Measurements from ENCODE around the gene R3HDM1.
"Not testable (repeated sequence)": the region's sequence is repeated elsewhere in the genome, so short reads cannot be mapped to it uniquely, and the experiment has no call there.

The R3HDM1 gene

GRCh38 chr2:135709992-135710391 lies 178.7 kb downstream of the R3HDM1 start:
- DNase-seq (ENCODE audit: low spot score): peak; percentile 73

GRCh38 chr2:135715086-135715485 lies 183.8 kb downstream of the R3HDM1 start:
- DNase-seq (ENCODE audit: low spot score): not testable (repeated sequence)

- DNase-seq (ENCODE audit: low spot score): no peak
These were observed 196.9 kb downstream of the R3HDM1 start for GRCh38 chr2:135728064-135728743.

GRCh38 chr2:135732561-135732960 lies 201.3 kb downstream of the R3HDM1 start:
- DNase-seq (ENCODE audit: low spot score): no peak

- DNase-seq (ENCODE audit: low spot score): no peak
These were observed 201.8 kb downstream of the R3HDM1 start for GRCh38 chr2:135733045-135733444.

- DNase-seq (ENCODE audit: low spot score): no peak
These were observed 205.3 kb downstream of the R3HDM1 start for GRCh38 chr2:135736546-135736945.

- no peak for DNase-seq (ENCODE audit: low spot score)
These were observed 208.9 kb downstream of the R3HDM1 start for GRCh38 chr2:135740206-135740605.

- no peak for DNase-seq (ENCODE audit: low spot score)
These were observed 209.7 kb downstream of the R3HDM1 start for GRCh38 chr2:135741043-135741394.

GRCh38 chr2:135741395-135742324 lies 210.4 kb downstream of the R3HDM1 start, which contains the start of gene UBXN4:
Gene UBXN4, plus strand, starts transcription at chr2:135741855. Its CDS starts 75 bp downstream, at chr2:135741930.
- DNase-seq (ENCODE audit: low spot score): peak; percentile 96

GRCh38 chr2:135742325-135742757 lies 211.1 kb downstream of the R3HDM1 start:
- peak; percentile 48 for DNase-seq (ENCODE audit: low spot score)

- DNase-seq (ENCODE audit: low spot score): no peak
These were observed 212.6 kb downstream of the R3HDM1 start for GRCh38 chr2:135743860-135744259.

GRCh38 chr2:135744760-135745314 lies 213.6 kb downstream of the R3HDM1 start:
- peak; percentile 29 for DNase-seq (ENCODE audit: low spot score)

- DNase-seq (ENCODE audit: low spot score): no peak
These were observed 214.3 kb downstream of the R3HDM1 start for GRCh38 chr2:135745545-135745944.

GRCh38 chr2:135755573-135755972 lies 224.3 kb downstream of the R3HDM1 start:
- no peak for DNase-seq (ENCODE audit: low spot score)

GRCh38 chr2:135756692-135757091 lies 225.4 kb downstream of the R3HDM1 start:
- DNase-seq (ENCODE audit: low spot score): no peak

- DNase-seq (ENCODE audit: low spot score): no peak
These were observed 230.7 kb downstream of the R3HDM1 start for GRCh38 chr2:135762022-135762421.

- no peak for DNase-seq (ENCODE audit: low spot score)
These were observed 231.2 kb downstream of the R3HDM1 start for GRCh38 chr2:135762530-135762929.

GRCh38 chr2:135768863-135769262 lies 237.6 kb downstream of the R3HDM1 start:
- DNase-seq (ENCODE audit: low spot score): no peak

- DNase-seq (ENCODE audit: low spot score): no peak
These were observed 242.0 kb downstream of the R3HDM1 start for GRCh38 chr2:135773319-135773718.

- no peak for DNase-seq (ENCODE audit: low spot score)
These were observed 242.6 kb downstream of the R3HDM1 start for GRCh38 chr2:135773917-135774316.
